ENCODE results near the gene OR6J1. TPM values are rescaled to one million over a fixed set of nuclear protein-coding genes. Genes with fewer than 3 reads are reported as not detected.

OR6J1 gene
- total and polyA plus RNA-seq, 9 of the 15 experiments (the other 6 are each of a cell fraction or from before 2014, with no cell fraction given), result not detected

DNA sequence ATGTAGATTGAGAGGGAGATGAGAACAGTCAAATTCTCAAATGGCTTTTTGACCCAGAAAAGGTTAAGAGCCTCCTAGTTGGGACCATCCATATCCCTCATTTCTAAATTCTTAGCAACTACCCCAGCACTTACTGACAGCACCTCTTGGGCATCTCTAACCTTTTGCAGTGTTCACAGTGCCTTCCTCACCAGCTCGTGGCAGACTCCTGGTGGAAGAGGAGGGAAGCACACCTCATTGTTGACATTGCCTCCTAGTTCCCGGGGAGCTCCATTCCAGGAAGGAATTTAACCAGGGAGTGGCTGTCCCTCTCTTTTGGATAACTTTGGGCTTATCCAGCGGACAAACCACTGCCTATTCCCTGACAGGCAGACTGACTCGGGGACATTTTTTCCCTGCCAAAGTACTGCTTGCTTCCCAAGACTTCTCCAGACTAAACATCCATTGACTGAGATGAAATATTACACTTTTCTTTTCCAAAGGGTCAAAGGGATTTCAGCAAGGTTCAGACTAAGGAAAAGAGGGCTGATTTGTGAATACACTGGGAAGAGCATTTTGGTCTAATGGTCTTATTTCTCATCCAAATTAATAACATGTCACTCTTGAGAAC lies 9.0 kb upstream of the OR6J1 start (continued):
- TF ChIP-seq ARID2 (IDR thresholded peaks at IDR 0.05) (peak; percentile 74), CTBP1 (IDR thresholded peaks at IDR 0.05; ENCODE audit: borderline replicate concordance) (peak; percentile 28; the same call in 1 of the 2 replicates), MAZ (CRISPR knock-in tag; conservative IDR thresholded peaks at IDR 0.05 in 1 of 2, IDR thresholded peaks at IDR 0.05 in 1 of 2) (0 out of 4 replicates have a peak, but pooled peaks of 1 of the 2 experiments have one; percentile 21), ETV5 (CRISPR knock-in tag; IDR thresholded peaks at IDR 0.05; ENCODE audit: low read depth) (no peak), RBM15 (IDR thresholded peaks at IDR 0.05; ENCODE audit: insufficient read depth, low read length) (no peak), TSC22D4 (tag; IDR thresholded peaks at IDR 0.05) (no peak), CC2D1A (IDR thresholded peaks at IDR 0.05) (peak; percentile 70), HDAC2 (IDR thresholded peaks at IDR 0.05) (no peak), RAD21 (CRISPR knock-in tag; conservative IDR thresholded peaks at IDR 0.05 in 1 of 2, IDR thresholded peaks at IDR 0.05 in 1 of 2) (peak; percentile 80 to 94)
- TF ChIP-seq, protein P1, sequence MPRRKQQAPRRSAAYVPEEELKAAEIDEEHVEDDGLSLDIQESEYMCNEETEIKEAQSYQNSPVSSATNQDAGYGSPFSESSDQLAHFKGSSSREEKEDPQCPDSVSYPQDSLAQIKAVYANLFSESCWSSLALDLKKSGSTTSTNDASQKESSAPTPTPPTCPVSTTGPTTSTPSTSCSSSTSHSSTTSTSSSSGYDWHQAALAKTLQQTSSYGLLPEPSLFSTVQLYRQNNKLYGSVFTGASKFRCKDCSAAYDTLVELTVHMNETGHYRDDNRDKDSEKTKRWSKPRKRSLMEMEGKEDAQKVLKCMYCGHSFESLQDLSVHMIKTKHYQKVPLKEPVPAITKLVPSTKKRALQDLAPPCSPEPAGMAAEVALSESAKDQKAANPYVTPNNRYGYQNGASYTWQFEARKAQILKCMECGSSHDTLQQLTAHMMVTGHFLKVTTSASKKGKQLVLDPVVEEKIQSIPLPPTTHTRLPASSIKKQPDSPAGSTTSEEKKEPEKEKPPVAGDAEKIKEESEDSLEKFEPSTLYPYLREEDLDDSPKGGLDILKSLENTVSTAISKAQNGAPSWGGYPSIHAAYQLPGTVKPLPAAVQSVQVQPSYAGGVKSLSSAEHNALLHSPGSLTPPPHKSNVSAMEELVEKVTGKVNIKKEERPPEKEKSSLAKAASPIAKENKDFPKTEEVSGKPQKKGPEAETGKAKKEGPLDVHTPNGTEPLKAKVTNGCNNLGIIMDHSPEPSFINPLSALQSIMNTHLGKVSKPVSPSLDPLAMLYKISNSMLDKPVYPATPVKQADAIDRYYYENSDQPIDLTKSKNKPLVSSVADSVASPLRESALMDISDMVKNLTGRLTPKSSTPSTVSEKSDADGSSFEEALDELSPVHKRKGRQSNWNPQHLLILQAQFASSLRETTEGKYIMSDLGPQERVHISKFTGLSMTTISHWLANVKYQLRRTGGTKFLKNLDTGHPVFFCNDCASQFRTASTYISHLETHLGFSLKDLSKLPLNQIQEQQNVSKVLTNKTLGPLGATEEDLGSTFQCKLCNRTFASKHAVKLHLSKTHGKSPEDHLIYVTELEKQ (CRISPR knock-in tag; IDR thresholded peaks at IDR 0.05), result no peak
- TF ChIP-seq, protein P2, sequence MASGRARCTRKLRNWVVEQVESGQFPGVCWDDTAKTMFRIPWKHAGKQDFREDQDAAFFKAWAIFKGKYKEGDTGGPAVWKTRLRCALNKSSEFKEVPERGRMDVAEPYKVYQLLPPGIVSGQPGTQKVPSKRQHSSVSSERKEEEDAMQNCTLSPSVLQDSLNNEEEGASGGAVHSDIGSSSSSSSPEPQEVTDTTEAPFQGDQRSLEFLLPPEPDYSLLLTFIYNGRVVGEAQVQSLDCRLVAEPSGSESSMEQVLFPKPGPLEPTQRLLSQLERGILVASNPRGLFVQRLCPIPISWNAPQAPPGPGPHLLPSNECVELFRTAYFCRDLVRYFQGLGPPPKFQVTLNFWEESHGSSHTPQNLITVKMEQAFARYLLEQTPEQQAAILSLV (tag; IDR thresholded peaks at IDR 0.05), result no peak
- TF ChIP-seq, protein P3, sequence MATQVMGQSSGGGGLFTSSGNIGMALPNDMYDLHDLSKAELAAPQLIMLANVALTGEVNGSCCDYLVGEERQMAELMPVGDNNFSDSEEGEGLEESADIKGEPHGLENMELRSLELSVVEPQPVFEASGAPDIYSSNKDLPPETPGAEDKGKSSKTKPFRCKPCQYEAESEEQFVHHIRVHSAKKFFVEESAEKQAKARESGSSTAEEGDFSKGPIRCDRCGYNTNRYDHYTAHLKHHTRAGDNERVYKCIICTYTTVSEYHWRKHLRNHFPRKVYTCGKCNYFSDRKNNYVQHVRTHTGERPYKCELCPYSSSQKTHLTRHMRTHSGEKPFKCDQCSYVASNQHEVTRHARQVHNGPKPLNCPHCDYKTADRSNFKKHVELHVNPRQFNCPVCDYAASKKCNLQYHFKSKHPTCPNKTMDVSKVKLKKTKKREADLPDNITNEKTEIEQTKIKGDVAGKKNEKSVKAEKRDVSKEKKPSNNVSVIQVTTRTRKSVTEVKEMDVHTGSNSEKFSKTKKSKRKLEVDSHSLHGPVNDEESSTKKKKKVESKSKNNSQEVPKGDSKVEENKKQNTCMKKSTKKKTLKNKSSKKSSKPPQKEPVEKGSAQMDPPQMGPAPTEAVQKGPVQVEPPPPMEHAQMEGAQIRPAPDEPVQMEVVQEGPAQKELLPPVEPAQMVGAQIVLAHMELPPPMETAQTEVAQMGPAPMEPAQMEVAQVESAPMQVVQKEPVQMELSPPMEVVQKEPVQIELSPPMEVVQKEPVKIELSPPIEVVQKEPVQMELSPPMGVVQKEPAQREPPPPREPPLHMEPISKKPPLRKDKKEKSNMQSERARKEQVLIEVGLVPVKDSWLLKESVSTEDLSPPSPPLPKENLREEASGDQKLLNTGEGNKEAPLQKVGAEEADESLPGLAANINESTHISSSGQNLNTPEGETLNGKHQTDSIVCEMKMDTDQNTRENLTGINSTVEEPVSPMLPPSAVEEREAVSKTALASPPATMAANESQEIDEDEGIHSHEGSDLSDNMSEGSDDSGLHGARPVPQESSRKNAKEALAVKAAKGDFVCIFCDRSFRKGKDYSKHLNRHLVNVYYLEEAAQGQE (IDR thresholded peaks at IDR 0.05; ENCODE audit: borderline replicate concordance), result peak; percentile 87
- TF ChIP-seq, protein P3 (CRISPR knock-in tag; IDR thresholded peaks at IDR 0.05; ENCODE audit: low read depth), result no peak
